Measurements from ENCODE around the gene PTPRD. TPM values are rescaled to one million over a fixed set of nuclear protein-coding genes. Genes with fewer than 3 reads are reported as not detected.

The PTPRD gene
- total RNA-seq, 2 donors from 2014 or later = 19.6 to 101 TPM

GRCh38 chr9:9552665-9553064, 1060.1 kb downstream of the PTPRD start:
- TF ChIP-seq CTCF (IDR thresholded peaks at IDR 0.05) = no peak
- ATAC-seq (ENCODE audit: insufficient number of reproducible peaks, low FRiP score, low read depth) (no peak), DNase-seq (ENCODE audit: low spot score) (no peak)
- no peaks in the 10 kb centered on the region for H3K4me1 ChIP-seq (ENCODE audit: control insufficient read depth in 1 of 2, low read depth in 2 of 2)
- H3K4me3 ChIP-seq = no peak overlapping the region
- H3K36me3 ChIP-seq = no peaks in the 10 kb centered on the region
- no peaks in the 10 kb centered on the region for H3K9me3 ChIP-seq
- no peaks in the 10 kb centered on the region for H3K27me3 ChIP-seq (replicated peaks; ENCODE audit: insufficient read depth)
- no peak overlapping the region for H3K27ac ChIP-seq

- ATAC-seq (ENCODE audit: insufficient number of reproducible peaks, low FRiP score, low read depth) (no peak), DNase-seq (ENCODE audit: low spot score) (no peak)
- no peak for TF ChIP-seq CTCF (IDR thresholded peaks at IDR 0.05)
- Histone ChIP-seq H3K4me3 (no peak overlapping the region), H3K4me1 (ENCODE audit: control insufficient read depth in 1 of 2, low read depth in 2 of 2) (no peaks in the 10 kb centered on the region), H3K9me3 (no peaks in the 10 kb centered on the region), H3K36me3 (no peaks in the 10 kb centered on the region), H3K27ac (no peak overlapping the region), H3K27me3 (replicated peaks; ENCODE audit: insufficient read depth) (no peaks in the 10 kb centered on the region)
These were observed 1074.0 kb downstream of the PTPRD start for GRCh38 chr9:9538766-9539165.

DNA sequence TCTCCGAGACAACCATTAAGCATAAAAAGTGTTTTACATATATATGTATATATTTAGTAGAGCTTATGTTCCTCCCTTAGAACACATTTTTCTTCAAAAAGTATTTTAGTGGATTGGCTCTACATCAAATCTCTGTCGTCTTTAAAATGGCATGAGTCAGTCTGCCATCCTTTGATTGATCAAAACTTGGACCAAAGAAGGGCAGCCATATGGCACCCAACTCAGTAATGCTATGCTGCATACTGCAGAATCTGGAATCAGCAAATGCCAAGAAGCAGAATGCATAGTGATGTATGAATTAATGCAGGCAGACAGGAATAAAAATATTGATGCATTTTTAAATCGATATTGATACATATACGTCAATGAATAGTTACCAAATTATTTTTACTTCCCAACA, 1074.4 kb downstream of the PTPRD start:
- ATAC-seq (ENCODE audit: insufficient number of reproducible peaks, low FRiP score, low read depth) (no peak), DNase-seq (ENCODE audit: low spot score) (no peak)
- Histone ChIP-seq H3K36me3 (no peaks in the 10 kb centered on the region), H3K4me3 (no peak overlapping the region), H3K9me3 (no peaks in the 10 kb centered on the region), H3K27me3 (replicated peaks; ENCODE audit: insufficient read depth) (no peaks in the 10 kb centered on the region), H3K4me1 (ENCODE audit: control insufficient read depth in 1 of 2, low read depth in 2 of 2) (no peaks in the 10 kb centered on the region), H3K27ac (no peak overlapping the region)
- no peak for TF ChIP-seq CTCF (IDR thresholded peaks at IDR 0.05)

- H3K4me3 ChIP-seq = no peak overlapping the region
- TF ChIP-seq CTCF (IDR thresholded peaks at IDR 0.05) = no peak
- ATAC-seq (ENCODE audit: insufficient number of reproducible peaks, low FRiP score, low read depth) (no peak), DNase-seq (ENCODE audit: low spot score) (no peak)
- no peaks in the 10 kb centered on the region for H3K4me1 ChIP-seq (ENCODE audit: control insufficient read depth in 1 of 2, low read depth in 2 of 2)
- H3K36me3 ChIP-seq = no peaks in the 10 kb centered on the region
- H3K27ac ChIP-seq = no peak overlapping the region
- no peaks in the 10 kb centered on the region for H3K27me3 ChIP-seq (replicated peaks; ENCODE audit: insufficient read depth)
- no peaks in the 10 kb centered on the region for H3K9me3 ChIP-seq
These were observed 1076.3 kb downstream of the PTPRD start for GRCh38 chr9:9536523-9536922.

GRCh38 chr9:9523476-9524139, 1089.2 kb downstream of the PTPRD start:
- Histone ChIP-seq H3K27me3 (replicated peaks; ENCODE audit: insufficient read depth) (no peaks in the 10 kb centered on the region), H3K27ac (no peak overlapping the region), H3K4me3 (no peak overlapping the region), H3K4me1 (ENCODE audit: control insufficient read depth in 1 of 2, low read depth in 2 of 2) (no peaks in the 10 kb centered on the region), H3K9me3 (no peaks in the 10 kb centered on the region), H3K36me3 (no peaks in the 10 kb centered on the region)
- DNase-seq (ENCODE audit: low spot score) (no peak), ATAC-seq (ENCODE audit: insufficient number of reproducible peaks, low FRiP score, low read depth) (no peak)
- no peak for TF ChIP-seq CTCF (IDR thresholded peaks at IDR 0.05)
